ENCODE measurements around the gene MCM7. TPM values are rescaled to one million over a fixed set of nuclear protein-coding genes. Genes with fewer than 3 reads are reported as not detected.

The MCM7 gene
- total and polyA plus RNA-seq, 2 of the 13 experiments (the other 11 are each of a cell fraction or from before 2014, with no cell fraction given): 84.5 to 214 TPM

- ATAC-seq (no peak), DNase-seq (ENCODE audit: low spot score) (no peak), FAIRE-seq (no peak)
- CTCF ChIA-PET (ENCODE audit: low intra/inter-chr PET ratio, low total read pairs): no interaction called here
- TF ChIP-seq ZNF772 (CRISPR knock-in tag; IDR thresholded peaks at IDR 0.05): no peak
- TF ChIP-seq HNRNPK (IDR thresholded peaks at IDR 0.05; ENCODE audit: low read depth, low read length, poor library complexity, severe bottlenecking): no peak
- TF ChIP-seq SIX1 (CRISPR knock-in tag; IDR thresholded peaks at IDR 0.05; ENCODE audit: borderline replicate concordance): no peak
- no peak for TF ChIP-seq CCDC6 (CRISPR knock-in tag; IDR thresholded peaks at IDR 0.05)
- TF ChIP-seq HDAC2 (CRISPR knock-in tag; IDR thresholded peaks at IDR 0.05): no peak
- TF ChIP-seq ZNF180 (CRISPR knock-in tag; IDR thresholded peaks at IDR 0.05; ENCODE audit: borderline replicate concordance, low read depth): no peak
- no peak for TF ChIP-seq BHLHE40 (IDR thresholded peaks at IDR 0.05; ENCODE audit: low read length)
- TF ChIP-seq ZBTB25 (CRISPR knock-in tag; IDR thresholded peaks at IDR 0.05): no peak
- TF ChIP-seq AGO1 (IDR thresholded peaks at IDR 0.05; ENCODE audit: low read depth, low read length, poor library complexity, severe bottlenecking): no peak
- H3K4me3 ChIP-seq (replicated peaks in 1 of 3; ENCODE audit: insufficient read depth in 1 of 3, low read depth in 2 of 3, low read length in 3 of 3): no peak overlapping the region
- 57% methylated on average over 13 of the region's 13 CpGs for WGBS (ENCODE audit: low lambda C conversion rate)
- no peak overlapping the region for H3K9ac ChIP-seq (ENCODE audit: insufficient read depth, low read depth, low read length)
- no peaks in the 10 kb centered on the region for H3K36me3 ChIP-seq (replicated peaks in 1 of 2; ENCODE audit: control insufficient read depth in 1 of 2, insufficient read depth in 2 of 2, low read length in 2 of 2)
- no peaks in the 10 kb centered on the region for H4K20me1 ChIP-seq (ENCODE audit: insufficient read depth, low read length)
- no peaks in the 10 kb centered on the region for H3K79me2 ChIP-seq (ENCODE audit: insufficient read depth, low read length)
- H3K4me2 ChIP-seq (ENCODE audit: low read depth, low read length): no peak overlapping the region
- in situ Hi-C loops (cut with HindIII; ENCODE audit: extremely low pct_ligation_motif_present, low pct_unique_long_range_greater_than_20kb) (no loop called here), intact Hi-C loops (cut with micrococcal nuclease; ENCODE audit: unreplicated experiment) (no loop called here)
- H3K4me1 ChIP-seq (ENCODE audit: insufficient read depth, low read length): peaks cover 13% of the 10 kb centered on the region
- no peak overlapping the region for H2AFZ ChIP-seq (ENCODE audit: low read length)
- no peak overlapping the region for H3K27ac ChIP-seq (ENCODE audit: extremely low read length, insufficient read depth, low read length)
- POLR2A ChIA-PET: interaction anchor here (1.8 kb wide), 1 partner anchor 11 kb away, joined by 6 read pairs; the partner anchor contains the start of gene LAMTOR4
- BruUV-seq (replicated peaks): no TSS peak
- H3K27me3 ChIP-seq (ENCODE audit: control insufficient read depth in 1 of 2, insufficient read depth in 2 of 2, low read length in 2 of 2): no peaks in the 10 kb centered on the region
- no peaks in the 10 kb centered on the region for H3K9me3 ChIP-seq (ENCODE audit: low read length)
Measured at GRCh38 chr7:100137851-100138760, 36.9 kb upstream of the MCM7 start.

Measured in HepG2 (cell line).